GM13977 (cell line): ENCODE measurements around the gene MACROD2.

Experiments
- DNase-seq: peaks from one replicate; pipeline ENCODE4 v3.0.0; 2012; ENCODE audit warnings: low spot score
- in situ Hi-C: fragments of 300-500 bp; cut with MboI; formaldehyde crosslinking; loops from one replicate; pipeline ENCODE4 v1.12.0; 2022; ENCODE audit warnings: low sequenced_read_pairs, low pct_unique_long_range_greater_than_20kb, mixed read lengths, inconsistent platforms; ENCODE audit not compliant: unreplicated experiment
- TF ChIP-seq, protein P1 (sequence below): IDR thresholded peaks from 2 replicates; pipeline ENCODE4 v1.5.1; 2012; ENCODE audit warnings: mild to moderate bottlenecking, control low read depth; ENCODE audit not compliant: insufficient read depth; ENCODE audit errors: extremely low read depth, missing control alignments

Gene MACROD2

GRCh38 chr20:15319439-15319838 is 1324.1 kb downstream of the MACROD2 start:
- in situ Hi-C loops: no loop called here

DNA sequence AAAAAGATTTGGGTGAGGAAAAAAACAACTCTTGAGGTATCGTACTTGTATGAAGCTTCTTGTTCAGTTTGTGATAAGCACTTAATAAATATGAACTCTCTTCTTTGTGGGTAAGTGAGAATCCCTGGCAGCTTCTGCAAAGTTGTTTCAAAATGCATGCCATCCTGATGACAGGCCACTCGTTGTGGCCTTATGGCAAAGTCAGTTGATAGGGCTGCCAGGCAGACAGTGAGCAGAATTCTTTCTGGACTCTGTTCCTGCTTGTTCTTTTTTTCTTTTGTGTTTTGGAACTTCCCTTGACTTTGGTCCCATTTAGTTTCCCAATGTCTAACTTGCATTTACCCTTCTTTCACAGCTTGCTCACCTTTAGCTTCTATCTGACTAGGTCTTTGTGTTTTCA is 1325.6 kb downstream of the MACROD2 start:
- TF ChIP-seq, protein P1, sequence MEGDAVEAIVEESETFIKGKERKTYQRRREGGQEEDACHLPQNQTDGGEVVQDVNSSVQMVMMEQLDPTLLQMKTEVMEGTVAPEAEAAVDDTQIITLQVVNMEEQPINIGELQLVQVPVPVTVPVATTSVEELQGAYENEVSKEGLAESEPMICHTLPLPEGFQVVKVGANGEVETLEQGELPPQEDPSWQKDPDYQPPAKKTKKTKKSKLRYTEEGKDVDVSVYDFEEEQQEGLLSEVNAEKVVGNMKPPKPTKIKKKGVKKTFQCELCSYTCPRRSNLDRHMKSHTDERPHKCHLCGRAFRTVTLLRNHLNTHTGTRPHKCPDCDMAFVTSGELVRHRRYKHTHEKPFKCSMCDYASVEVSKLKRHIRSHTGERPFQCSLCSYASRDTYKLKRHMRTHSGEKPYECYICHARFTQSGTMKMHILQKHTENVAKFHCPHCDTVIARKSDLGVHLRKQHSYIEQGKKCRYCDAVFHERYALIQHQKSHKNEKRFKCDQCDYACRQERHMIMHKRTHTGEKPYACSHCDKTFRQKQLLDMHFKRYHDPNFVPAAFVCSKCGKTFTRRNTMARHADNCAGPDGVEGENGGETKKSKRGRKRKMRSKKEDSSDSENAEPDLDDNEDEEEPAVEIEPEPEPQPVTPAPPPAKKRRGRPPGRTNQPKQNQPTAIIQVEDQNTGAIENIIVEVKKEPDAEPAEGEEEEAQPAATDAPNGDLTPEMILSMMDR: no peak
- in situ Hi-C loops: no loop called here
- DNase-seq: no peak

More at GRCh38 chr20:15319439-15319838, 1324.1 kb downstream of the MACROD2 start:
- no peak for DNase-seq
- TF ChIP-seq, protein P1: no peak

DNA sequence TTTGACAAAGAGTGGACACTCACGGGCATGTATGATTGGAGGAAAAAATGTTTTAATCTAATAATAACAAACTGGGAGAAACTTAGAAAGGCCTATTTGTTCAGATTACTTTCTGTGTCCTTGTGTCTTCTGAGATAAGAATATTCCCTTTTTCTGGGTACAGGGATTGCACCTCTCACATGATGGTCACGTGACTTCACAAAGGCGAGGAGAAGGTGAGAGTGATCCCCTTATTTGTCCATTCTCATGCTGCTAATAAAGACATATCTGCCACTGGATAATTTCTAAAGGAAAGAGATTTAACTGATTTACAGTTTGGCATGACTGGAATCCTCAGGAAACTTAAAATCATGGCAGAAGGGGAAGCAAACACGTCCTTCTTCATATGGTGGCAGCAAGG is 1331.8 kb downstream of the MACROD2 start:
- no peak for DNase-seq
- in situ Hi-C loops: no loop called here
- TF ChIP-seq, protein P1: no peak

DNA sequence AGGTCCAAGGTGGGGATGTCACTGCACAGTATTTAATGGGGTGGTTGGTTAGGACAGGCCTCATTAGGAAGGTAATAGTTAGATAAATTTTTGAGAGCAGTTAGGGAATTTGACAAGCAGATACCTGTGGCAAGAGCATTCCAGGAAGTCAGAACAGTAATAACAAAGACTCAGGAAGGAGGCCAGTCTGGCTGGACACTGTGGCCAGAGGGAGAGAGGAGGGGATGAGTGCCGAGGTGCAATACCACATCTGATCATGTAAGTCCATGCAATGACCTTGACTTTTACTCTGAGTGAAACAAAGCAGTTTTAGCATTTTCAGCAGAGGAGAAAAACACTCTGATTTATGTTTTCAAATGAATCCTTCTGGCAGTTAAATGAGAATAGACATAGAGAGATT is 1332.8 kb downstream of the MACROD2 start:
- TF ChIP-seq, protein P1: no peak
- in situ Hi-C loops: no loop called here
- no peak for DNase-seq

DNA sequence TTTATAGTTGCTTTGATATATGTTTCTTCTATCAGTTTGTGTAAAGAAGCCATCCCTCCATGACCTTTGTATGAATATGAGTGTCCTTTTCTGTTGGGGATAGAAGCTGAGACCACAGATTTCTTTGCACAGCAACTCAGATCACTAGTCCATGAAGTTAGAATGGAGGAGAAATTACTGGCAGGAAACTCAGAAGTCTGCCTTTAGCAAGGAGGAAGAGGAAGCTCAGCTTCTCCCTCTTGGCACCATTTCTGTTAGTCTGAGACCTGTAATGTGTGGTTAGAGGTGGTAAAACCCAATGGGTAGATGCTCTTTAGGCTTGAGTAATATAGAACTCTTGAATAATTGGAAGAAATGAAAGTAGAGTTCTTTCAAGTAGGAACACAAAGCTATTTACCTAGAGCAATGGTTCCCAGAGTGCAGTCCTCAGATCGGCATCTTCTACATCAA is 1337.4 kb downstream of the MACROD2 start:
- DNase-seq: no peak
- in situ Hi-C loops: no loop called here
- TF ChIP-seq, protein P1: no peak

GRCh38 chr20:15333170-15333569 is 1337.9 kb downstream of the MACROD2 start:
- in situ Hi-C loops: no loop called here
- TF ChIP-seq, protein P1: no peak
- DNase-seq: no peak

GRCh38 chr20:15336011-15336410 is 1340.7 kb downstream of the MACROD2 start:
- DNase-seq: no peak
- in situ Hi-C loops: no loop called here
- TF ChIP-seq, protein P1: no peak
